ENCODE data around the gene FBP2. TPM values are rescaled to one million over a fixed set of nuclear protein-coding genes. Genes with fewer than 3 reads are reported as not detected.

FBP2 gene
- total RNA-seq, 2 donors from 2014 or later, result not detected

- DNase-seq (ENCODE audit: low spot score), result no peak
- Histone ChIP-seq H3K27ac (no peak overlapping the region), H3K27me3 (no peaks in the 10 kb centered on the region), H3K4me1 (no peaks in the 10 kb centered on the region), H3K9me3 (no peaks in the 10 kb centered on the region), H3K4me3 (no peak overlapping the region), H3K36me3 (no peaks in the 10 kb centered on the region)
- TF ChIP-seq CTCF (IDR thresholded peaks at IDR 0.05), result no peak
Measured at GRCh38 chr9:94526271-94526670, 67.4 kb downstream of the FBP2 start.

GRCh38 chr9:94525396-94526035 is 68.1 kb downstream of the FBP2 start:
- Histone ChIP-seq H3K36me3 (no peaks in the 10 kb centered on the region), H3K27ac (no peak overlapping the region), H3K4me1 (no peaks in the 10 kb centered on the region), H3K27me3 (no peaks in the 10 kb centered on the region), H3K9me3 (no peaks in the 10 kb centered on the region), H3K4me3 (no peak overlapping the region)
- no peak for DNase-seq (ENCODE audit: low spot score)
- TF ChIP-seq CTCF (IDR thresholded peaks at IDR 0.05), result no peak

GRCh38 chr9:94517254-94517653 is 76.4 kb downstream of the FBP2 start:
- Histone ChIP-seq H3K27me3 (no peaks in the 10 kb centered on the region), H3K4me3 (no peak overlapping the region), H3K9me3 (no peaks in the 10 kb centered on the region), H3K4me1 (no peaks in the 10 kb centered on the region), H3K36me3 (no peaks in the 10 kb centered on the region), H3K27ac (no peak overlapping the region)
- DNase-seq (ENCODE audit: low spot score), result no peak
- TF ChIP-seq CTCF (IDR thresholded peaks at IDR 0.05), result no peak

GRCh38 chr9:94514722-94515121 is 78.9 kb downstream of the FBP2 start:
- Histone ChIP-seq H3K36me3 (no peaks in the 10 kb centered on the region), H3K9me3 (no peaks in the 10 kb centered on the region), H3K27me3 (no peaks in the 10 kb centered on the region), H3K4me1 (no peaks in the 10 kb centered on the region), H3K4me3 (no peak overlapping the region), H3K27ac (no peak overlapping the region)
- no peak for TF ChIP-seq CTCF (IDR thresholded peaks at IDR 0.05)
- DNase-seq (ENCODE audit: low spot score), result no peak

GRCh38 chr9:94511955-94512265 is 81.7 kb downstream of the FBP2 start:
- no peak for DNase-seq (ENCODE audit: low spot score)
- no peaks in the 10 kb centered on the region for H3K36me3 ChIP-seq
- no peak overlapping the region for H3K4me3 ChIP-seq
- H3K9me3 ChIP-seq, result no peaks in the 10 kb centered on the region
- H3K27me3 ChIP-seq, result no peaks in the 10 kb centered on the region
- no peak overlapping the region for H3K27ac ChIP-seq
- TF ChIP-seq CTCF (IDR thresholded peaks at IDR 0.05), result no peak
- no peaks in the 10 kb centered on the region for H3K4me1 ChIP-seq
